Stimulated activated CD8-positive, alpha-beta memory T cell treated with anti-CD3 and anti-CD28 coated beads, Interleukin-4, amount 100 ng/mL, for 1 hour (primary cell): ENCODE data around the gene GPR142.

Source experiments
- DNase-seq, 2 donors: peaks; one replicate each; pipeline ENCODE4 v3.0.0-alpha.2; 2020; ENCODE audit warnings: low read depth in 2 of 2, low spot score in 1 of 2

GPR142 gene

DNA sequence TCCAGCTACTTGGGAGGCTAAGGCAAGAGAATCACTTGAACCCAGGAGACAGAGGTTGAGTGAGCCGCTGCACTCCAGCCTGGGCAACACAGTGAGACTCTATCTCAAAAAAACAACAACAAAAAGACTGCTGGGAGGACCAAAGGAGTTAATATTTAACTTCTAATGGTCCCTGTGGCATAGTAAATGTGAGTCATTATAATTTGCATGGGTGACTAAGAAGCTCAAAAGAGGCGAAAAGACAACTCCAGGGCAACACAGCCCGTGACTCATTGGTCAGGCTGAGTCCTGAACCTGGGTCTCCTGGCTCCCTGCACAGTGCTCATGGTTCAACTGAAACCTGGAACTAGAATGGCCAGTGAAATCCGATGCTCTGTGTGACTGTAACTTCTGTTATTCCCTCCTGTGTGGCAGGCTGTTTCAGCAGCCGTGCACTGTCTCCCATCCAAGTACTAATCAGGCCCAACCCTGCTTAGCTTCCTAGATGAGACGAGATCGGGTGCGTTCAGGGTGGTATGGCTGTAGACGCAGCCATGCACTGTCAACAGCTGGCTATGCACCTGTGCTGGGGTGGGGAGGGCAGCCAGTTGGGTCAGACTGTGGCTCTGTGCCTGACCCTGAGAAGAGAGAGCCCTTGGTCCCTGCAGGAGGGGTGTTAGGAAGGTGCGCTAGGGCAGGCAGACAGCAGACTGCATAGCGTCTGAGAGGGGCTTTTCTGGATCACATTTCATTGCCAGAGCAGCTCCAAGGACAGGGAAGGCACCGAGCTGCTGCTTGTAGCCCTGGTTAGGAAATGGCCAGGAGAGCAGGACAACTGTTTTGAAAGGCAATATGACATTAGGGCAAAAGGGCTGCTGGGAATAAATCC lies 50.1 kb downstream of the GPR142 start:
- no peak for DNase-seq

DNA sequence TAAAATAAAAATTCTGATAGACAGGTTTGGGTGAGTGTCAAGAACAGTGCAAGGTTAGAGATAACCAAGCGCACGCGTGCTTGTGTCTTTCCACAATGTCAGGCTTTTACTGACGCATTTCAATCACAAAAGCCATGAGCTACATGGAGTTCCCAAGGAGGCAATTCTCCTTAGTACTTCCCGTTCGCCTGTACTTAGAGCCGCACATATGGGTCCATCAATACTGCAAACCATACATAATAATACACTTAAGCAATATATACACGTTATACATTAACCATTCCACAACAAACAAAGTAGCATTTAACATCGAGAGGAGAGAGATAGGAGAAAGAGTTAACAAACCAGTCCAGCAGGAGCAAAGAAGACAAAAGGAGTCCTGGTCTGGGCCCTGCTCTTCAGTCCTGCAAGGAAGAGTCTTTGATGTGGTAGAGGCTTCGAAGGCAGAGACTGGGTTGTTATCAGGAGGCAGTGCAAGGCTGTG lies 52.7 kb downstream of the GPR142 start:
- DNase-seq: no peak
